HS-5 (cell line): ENCODE measurements around the gene TMEM63A.

Source experiments
- DNase-seq: peaks from one replicate; pipeline ENCODE4 v3.0.0-alpha.2; 2012; ENCODE audit warnings: low read depth

TMEM63A gene

GRCh38 chr1:225886159-225887029, 4.2 kb upstream of the TMEM63A start:
- DNase-seq: no peak

GRCh38 chr1:225885336-225885735, 3.2 kb upstream of the TMEM63A start:
- no peak for DNase-seq

GRCh38 chr1:225883616-225884265, 1.6 kb upstream of the TMEM63A start:
- no peak for DNase-seq

GRCh38 chr1:225882694-225883615, 775 bp upstream of the TMEM63A start:
- DNase-seq: no peak

- DNase-seq: no peak
Measured at GRCh38 chr1:225881081-225881958, 860 bp downstream of the TMEM63A start.

GRCh38 chr1:225880636-225881035, 1.5 kb downstream of the TMEM63A start:
- DNase-seq: no peak

GRCh38 chr1:225880222-225880588, 2.0 kb downstream of the TMEM63A start:
- DNase-seq: no peak

- no peak for DNase-seq
Measured at GRCh38 chr1:225879521-225880221, 2.5 kb downstream of the TMEM63A start.

- no peak for DNase-seq
Measured at GRCh38 chr1:225878282-225878681, 3.9 kb downstream of the TMEM63A start.

- DNase-seq: no peak
Measured at GRCh38 chr1:225877580-225877979, 4.6 kb downstream of the TMEM63A start.

GRCh38 chr1:225876900-225877510, 5.2 kb downstream of the TMEM63A start:
- DNase-seq: no peak

- DNase-seq: no peak
Measured at GRCh38 chr1:225875044-225875815, 7.0 kb downstream of the TMEM63A start.

- DNase-seq: no peak
Measured at GRCh38 chr1:225874431-225874830, 7.7 kb downstream of the TMEM63A start.

- DNase-seq: no peak
Measured at GRCh38 chr1:225873281-225873850, 8.8 kb downstream of the TMEM63A start.

- DNase-seq: no peak
Measured at GRCh38 chr1:225872075-225872430, 10.1 kb downstream of the TMEM63A start.

- DNase-seq: no peak
Measured at GRCh38 chr1:225871359-225872074, 10.7 kb downstream of the TMEM63A start.

GRCh38 chr1:225870911-225871310, 11.3 kb downstream of the TMEM63A start:
- DNase-seq: no peak

GRCh38 chr1:225868631-225869330, 13.4 kb downstream of the TMEM63A start:
- no peak for DNase-seq
